Breast epithelium (tissue), 4 donors: ENCODE results near the gene MAP2K5. TPM values are rescaled to one million over a fixed set of nuclear protein-coding genes. Genes with fewer than 3 reads are reported as not detected.

Experiments
- DNase-seq, 2 donors: peaks; one replicate each; pipeline ENCODE4 v3.0.0-alpha.2; 2019; ENCODE audit warnings: low spot score in 2 of 2
- H3K27ac ChIP-seq, 2 donors: fragments of 200-600 bp; sonication (generic) in 1 of 2; one replicate each; pipeline ENCODE4 v1.5.1; 2016 to 2019; ENCODE audit warnings: mild to moderate bottlenecking in 1 of 2
- H3K27me3 ChIP-seq, 2 donors: fragments of 200-600 bp; sonication (generic) in 1 of 2; one replicate each; pipeline versions ENCODE4 v1.5.1 to v1.6.0; 2017 to 2019; ENCODE audit warnings: control low read depth in 1 of 2, mild to moderate bottlenecking in 1 of 2
- H3K36me3 ChIP-seq: fragments of 200-600 bp; one replicate; pipeline ENCODE4 v1.5.1; 2019
- H3K4me1 ChIP-seq, 2 donors: fragments of 200-600 bp; sonication (generic); one replicate each; pipeline ENCODE4 v1.5.1; 2016 to 2019; ENCODE audit warnings: control low read depth in 1 of 2
- H3K4me3 ChIP-seq, 3 donors: fragments of 200-600 bp; sonication (generic); 1 replicate in 2 of 3; 2 replicates in 1 of 3; pipeline ENCODE4 v1.5.1; 2016 to 2019; ENCODE audit warnings: mild to moderate bottlenecking in 3 of 3, moderate library complexity in 2 of 3
- H3K9me3 ChIP-seq, 2 donors: fragments of 200-600 bp; sonication (generic) in 1 of 2; one replicate each; pipeline ENCODE4 v1.5.1; 2016 to 2019; ENCODE audit warnings: control low read depth in 1 of 2
- CTCF ChIP-seq, 3 donors: fragments of 450-650 bp; IDR thresholded peaks; one replicate each; pipeline ENCODE4 v1.5.1; 2016 to 2017; ENCODE audit warnings: antibody characterized with exemption in 3 of 3, mild to moderate bottlenecking in 3 of 3, moderate library complexity in 3 of 3
- POLR2A ChIP-seq: fragments of 450-650 bp; IDR thresholded peaks from one replicate; pipeline ENCODE4 v1.6.1; 2016; ENCODE audit warnings: antibody characterized with exemption, mild to moderate bottlenecking, moderate library complexity
- POLR2AphosphoS5 ChIP-seq, 3 donors: sonication (generic); formaldehyde crosslinking; IDR thresholded peaks; one replicate each; pipeline ENCODE4 v1.6.1; 2017; ENCODE audit warnings: antibody characterized with exemption in 3 of 3
- intact Hi-C: fragments of 100-400 bp; cut with DNase I; formaldehyde crosslinking; loops from one replicate; pipeline ENCODE4 v1.15.1; 2023; ENCODE audit warnings: low total_unique reads
- total RNA-seq, 3 donors: library from RNA; depleted of rRNA; stranded (reverse); fragments of >200 nt; gene quantifications; one replicate each; pipeline ENCODE4 v1.1.0, GENCODE V29; 2016

The MAP2K5 gene
- total RNA-seq, 3 donors from 2014 or later, result 13.8 to 15.1 (median 14.0) TPM

GRCh38 chr15:67678089-67678488, 135.6 kb downstream of the MAP2K5 start:
- Histone ChIP-seq H3K4me1 (no peaks in the 10 kb centered on the region), H3K27ac (no peak overlapping the region), H3K9me3 (peaks cover 0 to 4% of the 10 kb centered on the region in 2 donors), H3K4me3 (no peak overlapping the region), H3K36me3 (no peaks in the 10 kb centered on the region), H3K27me3 (no peaks in the 10 kb centered on the region)
- no peak for DNase-seq
- intact Hi-C loops, result no loop called here
- TF ChIP-seq POLR2AphosphoS5 (IDR thresholded peaks at IDR 0.05), result no peak

GRCh38 chr15:67678993-67679392, 136.5 kb downstream of the MAP2K5 start:
- DNase-seq, result no peak
- Histone ChIP-seq H3K4me1 (no peaks in the 10 kb centered on the region), H3K36me3 (no peaks in the 10 kb centered on the region), H3K9me3 (peaks cover 7 to 11% of the 10 kb centered on the region in 2 donors), H3K27ac (no peak overlapping the region), H3K4me3 (no peak overlapping the region), H3K27me3 (no peaks in the 10 kb centered on the region)
- intact Hi-C loops, result no loop called here
- no peak for TF ChIP-seq POLR2AphosphoS5 (IDR thresholded peaks at IDR 0.05)
- no peak for TF ChIP-seq POLR2A
- TF ChIP-seq CTCF (IDR thresholded peaks at IDR 0.05), result no peak

GRCh38 chr15:67680641-67681040, 138.1 kb downstream of the MAP2K5 start:
- H3K27ac ChIP-seq, result no peak overlapping the region
- intact Hi-C loops, result no loop called here
- TF ChIP-seq CTCF (IDR thresholded peaks at IDR 0.05) (no peak), POLR2A (no peak)
- peaks cover 17 to 21% of the 10 kb centered on the region in 2 donors for H3K9me3 ChIP-seq
- no peaks in the 10 kb centered on the region for H3K36me3 ChIP-seq
- no peaks in the 10 kb centered on the region for H3K27me3 ChIP-seq
- DNase-seq, result no peak
- no peak overlapping the region for H3K4me3 ChIP-seq
- no peaks in the 10 kb centered on the region for H3K4me1 ChIP-seq

- no peak overlapping the region for H3K4me3 ChIP-seq
- no peaks in the 10 kb centered on the region for H3K4me1 ChIP-seq
- H3K27ac ChIP-seq, result no peak overlapping the region
- peaks cover 17 to 21% of the 10 kb centered on the region in 2 donors for H3K9me3 ChIP-seq
- no peaks in the 10 kb centered on the region for H3K27me3 ChIP-seq
- no peak for TF ChIP-seq POLR2AphosphoS5 (IDR thresholded peaks at IDR 0.05)
- no peak for TF ChIP-seq CTCF (IDR thresholded peaks at IDR 0.05)
- TF ChIP-seq POLR2A, result no peak
- intact Hi-C loops, result no loop called here
- H3K36me3 ChIP-seq, result no peaks in the 10 kb centered on the region
- no peak for DNase-seq
Measured at GRCh38 chr15:67685008-67685599, 142.6 kb downstream of the MAP2K5 start.

GRCh38 chr15:67685716-67686115, 143.2 kb downstream of the MAP2K5 start:
- TF ChIP-seq POLR2AphosphoS5 (IDR thresholded peaks at IDR 0.05) (no peak), POLR2A (no peak)
- H3K4me1 ChIP-seq, result no peaks in the 10 kb centered on the region

GRCh38 chr15:67690936-67691335, 148.4 kb downstream of the MAP2K5 start:
- no peaks in the 10 kb centered on the region for H3K27me3 ChIP-seq
- intact Hi-C loops, result no loop called here
- TF ChIP-seq POLR2AphosphoS5 (IDR thresholded peaks at IDR 0.05) (no peak), POLR2A (no peak), CTCF (IDR thresholded peaks at IDR 0.05) (no peak)
- no peak for DNase-seq
- no peak overlapping the region for H3K27ac ChIP-seq
- no peaks in the 10 kb centered on the region for H3K36me3 ChIP-seq
- H3K4me1 ChIP-seq, result no peaks in the 10 kb centered on the region
- no peaks in the 10 kb centered on the region for H3K9me3 ChIP-seq
- no peak overlapping the region for H3K4me3 ChIP-seq

More at GRCh38 chr15:67685716-67686115, 143.2 kb downstream of the MAP2K5 start:
- DNase-seq, result no peak
- no peak overlapping the region for H3K4me3 ChIP-seq
- H3K36me3 ChIP-seq, result no peaks in the 10 kb centered on the region
- intact Hi-C loops, result no loop called here
- no peak overlapping the region for H3K27ac ChIP-seq
- H3K27me3 ChIP-seq, result no peaks in the 10 kb centered on the region
- H3K9me3 ChIP-seq, result peaks cover 17 to 21% of the 10 kb centered on the region in 2 donors
